Measurements from ENCODE around the gene DGKH.
"Not testable (repeated sequence)": the region's sequence is repeated elsewhere in the genome, so short reads cannot be mapped to it uniquely, and the experiment has no call there.

DGKH gene

DNA sequence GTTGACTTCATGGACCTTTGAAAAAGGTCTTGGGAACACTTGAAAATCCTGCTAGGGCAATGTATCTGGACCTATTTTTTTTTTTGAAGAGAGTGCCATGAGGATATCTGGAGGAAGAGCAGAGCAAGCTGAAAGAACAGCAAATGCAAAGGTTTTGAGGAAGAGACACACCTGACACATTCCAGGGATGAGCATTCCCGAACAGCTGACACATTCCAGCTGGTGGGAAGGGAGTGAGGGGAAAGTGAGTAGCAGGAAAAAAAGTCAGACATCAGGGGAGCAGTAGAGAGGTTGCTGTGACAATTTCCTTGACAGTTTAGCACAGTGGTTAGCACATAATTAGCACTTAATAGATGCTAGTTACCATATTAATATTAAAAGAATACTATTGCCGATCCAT, 14.7 kb downstream of the DGKH start:
- TF ChIP-seq, protein P1, sequence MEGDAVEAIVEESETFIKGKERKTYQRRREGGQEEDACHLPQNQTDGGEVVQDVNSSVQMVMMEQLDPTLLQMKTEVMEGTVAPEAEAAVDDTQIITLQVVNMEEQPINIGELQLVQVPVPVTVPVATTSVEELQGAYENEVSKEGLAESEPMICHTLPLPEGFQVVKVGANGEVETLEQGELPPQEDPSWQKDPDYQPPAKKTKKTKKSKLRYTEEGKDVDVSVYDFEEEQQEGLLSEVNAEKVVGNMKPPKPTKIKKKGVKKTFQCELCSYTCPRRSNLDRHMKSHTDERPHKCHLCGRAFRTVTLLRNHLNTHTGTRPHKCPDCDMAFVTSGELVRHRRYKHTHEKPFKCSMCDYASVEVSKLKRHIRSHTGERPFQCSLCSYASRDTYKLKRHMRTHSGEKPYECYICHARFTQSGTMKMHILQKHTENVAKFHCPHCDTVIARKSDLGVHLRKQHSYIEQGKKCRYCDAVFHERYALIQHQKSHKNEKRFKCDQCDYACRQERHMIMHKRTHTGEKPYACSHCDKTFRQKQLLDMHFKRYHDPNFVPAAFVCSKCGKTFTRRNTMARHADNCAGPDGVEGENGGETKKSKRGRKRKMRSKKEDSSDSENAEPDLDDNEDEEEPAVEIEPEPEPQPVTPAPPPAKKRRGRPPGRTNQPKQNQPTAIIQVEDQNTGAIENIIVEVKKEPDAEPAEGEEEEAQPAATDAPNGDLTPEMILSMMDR (IDR thresholded peaks at IDR 0.05; ENCODE audit: extremely low read depth, missing control alignments), result no peak

GRCh38 chr13:42064259-42064658, 15.8 kb downstream of the DGKH start:
- DNase-seq (ENCODE audit: low spot score), result no peak
- TF ChIP-seq, protein P1 (IDR thresholded peaks at IDR 0.05; ENCODE audit: extremely low read depth, missing control alignments), result no peak

More for the DNA sequence above, 14.7 kb downstream of the DGKH start:
- DNase-seq (ENCODE audit: low spot score), result no peak

GRCh38 chr13:42064966-42065365, 16.5 kb downstream of the DGKH start:
- TF ChIP-seq, protein P1 (IDR thresholded peaks at IDR 0.05; ENCODE audit: extremely low read depth, missing control alignments), result no peak

GRCh38 chr13:42065414-42065813, 17.0 kb downstream of the DGKH start:
- TF ChIP-seq, protein P1 (IDR thresholded peaks at IDR 0.05; ENCODE audit: extremely low read depth, missing control alignments), result no peak
- no peak for DNase-seq (ENCODE audit: low spot score)

More at GRCh38 chr13:42064966-42065365, 16.5 kb downstream of the DGKH start:
- DNase-seq (ENCODE audit: low spot score), result no peak

DNA sequence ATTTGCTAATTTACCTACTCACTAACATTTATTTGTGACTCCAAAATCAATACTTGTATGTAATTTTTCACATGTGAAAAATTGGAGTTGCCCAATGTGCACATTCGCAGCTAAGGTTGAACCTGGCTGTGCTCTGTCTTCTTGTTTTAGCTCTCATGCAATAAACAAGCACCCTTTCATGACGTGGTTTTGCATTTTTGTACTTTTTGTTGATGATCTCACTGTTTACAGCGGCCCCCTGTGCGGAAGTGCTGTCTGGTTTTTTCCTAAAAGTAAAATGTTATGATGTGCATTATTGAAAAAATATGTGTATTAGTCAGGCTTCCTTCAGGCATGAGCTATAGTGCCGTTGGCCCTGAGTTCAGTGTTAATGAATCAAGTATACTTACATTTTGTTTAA, 18.1 kb downstream of the DGKH start:
- DNase-seq (ENCODE audit: low spot score), result no peak
- TF ChIP-seq, protein P1 (IDR thresholded peaks at IDR 0.05; ENCODE audit: extremely low read depth, missing control alignments), result no peak

- DNase-seq (ENCODE audit: low spot score), result no peak
These were observed 20.4 kb downstream of the DGKH start for GRCh38 chr13:42068886-42069285.

DNA sequence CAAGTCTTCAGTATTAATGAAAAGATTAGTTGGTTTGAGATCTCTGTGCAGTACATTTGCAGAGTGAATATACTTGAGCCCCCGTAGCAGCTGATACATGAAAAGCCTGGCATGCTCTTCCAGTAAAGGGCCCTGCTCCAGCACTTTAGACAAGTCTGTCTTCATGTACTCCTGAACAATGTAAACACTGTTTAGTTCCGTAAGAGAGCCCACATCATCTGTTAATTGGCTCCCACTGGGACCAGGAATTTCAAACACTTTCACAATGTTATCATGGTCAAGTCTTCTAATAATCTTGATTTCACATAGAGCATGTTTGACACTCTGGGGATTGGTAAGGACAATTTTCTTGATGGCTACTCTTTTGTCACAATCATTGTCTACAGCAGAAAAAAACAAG, 22.2 kb downstream of the DGKH start:
- not testable (repeated sequence) for DNase-seq (ENCODE audit: low spot score)

More at GRCh38 chr13:42068886-42069285, 20.4 kb downstream of the DGKH start:
- TF ChIP-seq, protein P1 (IDR thresholded peaks at IDR 0.05; ENCODE audit: extremely low read depth, missing control alignments), result no peak

- not testable (repeated sequence) for DNase-seq (ENCODE audit: low spot score)
These were observed 22.7 kb downstream of the DGKH start for GRCh38 chr13:42071179-42071578.
